Measurements from ENCODE around the gene ZNF830.
"Not testable (repeated sequence)": the region's sequence is repeated elsewhere in the genome, so short reads cannot be mapped to it uniquely, and the experiment has no call there.

Gene ZNF830

GRCh38 chr17:34991606-34992005 is 30.3 kb downstream of the ZNF830 start:
- DNase-seq (ENCODE audit: low spot score), result no peak

- DNase-seq (ENCODE audit: low spot score), result no peak
Measured at GRCh38 chr17:34993031-34993430, 31.7 kb downstream of the ZNF830 start.

GRCh38 chr17:34996422-34997285 is 35.3 kb downstream of the ZNF830 start:
- no peak for DNase-seq (ENCODE audit: low spot score)

GRCh38 chr17:34997355-34997862 is 36.1 kb downstream of the ZNF830 start:
- DNase-seq (ENCODE audit: low spot score), result no peak

GRCh38 chr17:34998205-34998604 is 36.9 kb downstream of the ZNF830 start:
- DNase-seq (ENCODE audit: low spot score), result peak; percentile 85

- DNase-seq (ENCODE audit: low spot score), result no peak
Measured at GRCh38 chr17:34999456-34999855, 38.1 kb downstream of the ZNF830 start.

- not testable (repeated sequence) for DNase-seq (ENCODE audit: low spot score)
Measured at GRCh38 chr17:35000965-35001364, 39.6 kb downstream of the ZNF830 start.

GRCh38 chr17:35001549-35001948 is 40.2 kb downstream of the ZNF830 start:
- DNase-seq (ENCODE audit: low spot score), result no peak

GRCh38 chr17:35002876-35003551 is 41.7 kb downstream of the ZNF830 start:
- no peak for DNase-seq (ENCODE audit: low spot score)

- no peak for DNase-seq (ENCODE audit: low spot score)
Measured at GRCh38 chr17:35003778-35004177, 42.4 kb downstream of the ZNF830 start.

GRCh38 chr17:35006345-35006744 is 45.0 kb downstream of the ZNF830 start:
- DNase-seq (ENCODE audit: low spot score), result no peak

GRCh38 chr17:35006961-35007360 is 45.6 kb downstream of the ZNF830 start:
- DNase-seq (ENCODE audit: low spot score), result no peak

GRCh38 chr17:35010093-35010492 is 48.8 kb downstream of the ZNF830 start:
- DNase-seq (ENCODE audit: low spot score), result no peak

GRCh38 chr17:35011671-35012216 is 50.4 kb downstream of the ZNF830 start:
- no peak for DNase-seq (ENCODE audit: low spot score)

Measured in ecto neural progenitor cell (in vitro differentiated cells).